AG04450 (cell line): ENCODE measurements around the gene CLDN19. TPM values are rescaled to one million over a fixed set of nuclear protein-coding genes. Genes with fewer than 3 reads are reported as not detected.

Source experiments
- CTCF ChIA-PET: fragments of 300-600, 350-600 bp; formaldehyde crosslinking; extraction: SDS; loops from one replicate; lab custom pipeline; 2022; ENCODE audit warnings: antibody characterized with exemption, inconsistent platforms; lab: Charles Lee
- POLR2A ChIA-PET: fragments of 350-600 bp; formaldehyde crosslinking; extraction: SDS; loops from one replicate; lab custom pipeline; 2021; ENCODE audit warnings: antibody characterized with exemption, inconsistent platforms; lab: Yijun Ruan, JAX
- DNase-seq: peaks from one replicate; pipeline ENCODE4 v3.0.0-alpha.2; 2011; ENCODE audit warnings: low read depth, low spot score
- H3K27ac ChIP-seq: one replicate; pipeline ENCODE4 v1.5.1; 2012; ENCODE audit warnings: low read depth, low read length, control low read depth
- H3K27me3 ChIP-seq: one replicate; pipeline ENCODE4 v1.6.0; 2012; ENCODE audit warnings: low read length; ENCODE audit not compliant: control insufficient read depth, insufficient read depth
- H3K4me3 ChIP-seq: 2 replicates; pipeline ENCODE4 v1.5.1; 2011; ENCODE audit warnings: mild to moderate bottlenecking, low read depth, low read length, control low read depth
- H3K9me3 ChIP-seq: 2 replicates; pipeline ENCODE4 v1.5.1; 2012; ENCODE audit warnings: low read length; ENCODE audit not compliant: control insufficient read depth, insufficient read depth
- polyA plus RNA-seq: library from polyadenylated mRNA; depleted of rRNA; stranded (reverse); fragments of >200 nt; gene quantifications from 2 replicates; pipeline ENCODE4 v1.2.3, GENCODE V29; 2011
- TF ChIP-seq, protein P1 (sequence below): IDR thresholded peaks from 2 replicates; pipeline ENCODE4 v1.5.1; 2011; ENCODE audit warnings: low read depth, low read length, control low read depth, inconsistent platforms

The CLDN19 gene
- polyA plus RNA-seq, 1 experiment, result not detected

DNA sequence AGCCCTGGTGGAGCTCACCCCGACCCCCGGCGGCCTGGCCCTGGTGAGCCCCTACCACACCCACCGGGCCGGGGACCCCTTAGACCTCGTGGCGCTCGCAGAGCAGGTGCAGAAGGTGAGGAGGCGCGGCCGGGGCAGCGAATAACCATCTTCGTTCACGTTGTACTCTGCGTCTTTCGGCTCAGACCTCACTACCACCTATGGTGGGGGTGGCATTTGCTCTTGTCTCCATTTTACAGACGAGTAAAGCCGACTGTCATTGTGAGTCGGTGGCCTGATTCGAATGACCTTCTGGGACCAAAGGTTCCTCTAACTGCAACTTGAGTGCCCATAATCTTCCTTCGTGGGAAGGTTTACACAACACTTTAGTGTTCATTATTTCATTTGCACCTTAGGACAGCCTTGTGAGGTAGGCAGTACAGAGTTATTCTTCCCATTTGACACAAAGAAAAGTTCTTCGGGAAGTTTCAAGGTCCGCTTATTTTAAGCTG is 27.5 kb upstream of the CLDN19 start:
- TF ChIP-seq, protein P1, sequence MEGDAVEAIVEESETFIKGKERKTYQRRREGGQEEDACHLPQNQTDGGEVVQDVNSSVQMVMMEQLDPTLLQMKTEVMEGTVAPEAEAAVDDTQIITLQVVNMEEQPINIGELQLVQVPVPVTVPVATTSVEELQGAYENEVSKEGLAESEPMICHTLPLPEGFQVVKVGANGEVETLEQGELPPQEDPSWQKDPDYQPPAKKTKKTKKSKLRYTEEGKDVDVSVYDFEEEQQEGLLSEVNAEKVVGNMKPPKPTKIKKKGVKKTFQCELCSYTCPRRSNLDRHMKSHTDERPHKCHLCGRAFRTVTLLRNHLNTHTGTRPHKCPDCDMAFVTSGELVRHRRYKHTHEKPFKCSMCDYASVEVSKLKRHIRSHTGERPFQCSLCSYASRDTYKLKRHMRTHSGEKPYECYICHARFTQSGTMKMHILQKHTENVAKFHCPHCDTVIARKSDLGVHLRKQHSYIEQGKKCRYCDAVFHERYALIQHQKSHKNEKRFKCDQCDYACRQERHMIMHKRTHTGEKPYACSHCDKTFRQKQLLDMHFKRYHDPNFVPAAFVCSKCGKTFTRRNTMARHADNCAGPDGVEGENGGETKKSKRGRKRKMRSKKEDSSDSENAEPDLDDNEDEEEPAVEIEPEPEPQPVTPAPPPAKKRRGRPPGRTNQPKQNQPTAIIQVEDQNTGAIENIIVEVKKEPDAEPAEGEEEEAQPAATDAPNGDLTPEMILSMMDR, result no peak
- ChIA-PET CTCF (interaction anchor here (0.8 to 2.2 kb wide), 9 partner anchors 11 to 306 kb away, joined by 3 to 10 read pairs (median 4); partner anchors contain the start of genes ERMAP and SVBP), POLR2A (interaction anchor here (1.0 to 2.4 kb wide), 6 partner anchors 15 to 306 kb away, joined by 3 to 32 read pairs (median 6); partner anchors contain the start of genes YBX1 and ZNF691)

DNA sequence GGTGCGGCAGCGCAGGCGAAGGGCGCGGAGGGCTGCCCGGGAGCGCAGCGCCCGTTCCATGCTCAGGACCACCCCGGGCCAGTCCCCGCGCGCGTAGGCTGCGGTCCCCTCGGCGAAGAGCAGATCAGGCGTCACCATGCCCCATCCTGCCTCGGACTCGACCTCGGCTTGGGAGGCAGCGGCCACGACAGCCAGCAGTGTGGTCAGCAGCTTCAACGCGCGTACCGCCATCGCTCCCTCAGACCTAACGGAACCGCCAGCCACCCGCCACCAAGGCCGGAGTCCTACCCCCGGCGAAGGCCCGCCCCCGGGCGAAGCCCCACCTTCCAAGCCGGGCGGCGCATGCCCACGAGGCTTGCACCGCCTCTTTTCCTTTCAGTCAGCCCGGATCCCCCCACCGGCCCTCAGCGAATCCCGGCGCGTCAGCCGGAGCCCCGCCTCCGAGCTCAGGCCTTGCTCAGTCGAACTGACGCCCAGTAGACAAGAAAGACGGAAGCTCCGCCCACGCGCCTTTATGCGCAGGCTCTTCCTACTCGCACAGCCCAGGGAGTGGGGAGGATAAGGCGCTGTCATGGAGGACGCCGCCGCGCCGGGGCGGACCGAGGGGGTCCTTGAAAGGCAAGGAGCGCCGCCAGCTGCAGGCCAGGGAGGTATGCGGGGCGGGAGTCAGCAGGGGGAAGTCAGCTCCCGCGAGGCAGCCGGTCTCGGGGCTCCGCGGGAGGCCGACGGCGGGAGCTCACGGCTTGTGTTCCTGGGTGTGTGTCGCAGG is 26.9 kb upstream of the CLDN19 start, which contains the start of the genes C1orf50 and P3H1:
Gene C1orf50 (plus strand): TSS at position 509 of the 769 bp plus-strand sequence. CDS start 63 bp downstream, at position 572.
Gene P3H1 (minus strand): TSS at position 288 of the 769 bp plus-strand sequence. CDS start 57 bp downstream, at position 231.
- DNase-seq, result peak; percentile 97
- H3K9me3 ChIP-seq, result peaks cover 2% of the 10 kb centered on the region; the same call in 1 of the 2 replicates
- no peaks in the 10 kb centered on the region for H3K27me3 ChIP-seq
- peak within 1 kb of the TSS; percentile 95 for H3K4me3 ChIP-seq
- TF ChIP-seq, protein P1, result no peak
- ChIA-PET CTCF (interaction anchor here (0.8 to 2.1 kb wide), 13 partner anchors 10 to 593 kb away, joined by 3 to 14 read pairs (median 5); partner anchors contain the start of genes ERMAP, SVBP and YBX1), POLR2A (interaction anchor here (0.8 to 2.4 kb wide), 10 partner anchors 15 to 307 kb away, joined by 3 to 32 read pairs (median 4); partner anchors contain the start of genes YBX1 and ZNF691)
- H3K27ac ChIP-seq, result peak within 1 kb of the TSS; percentile 87

More for the DNA sequence above, 27.5 kb upstream of the CLDN19 start:
- peak overlapping the region; percentile 52 for H3K27ac ChIP-seq
- no peak for DNase-seq
- peak overlapping the region; percentile 94 for H3K4me3 ChIP-seq
- H3K9me3 ChIP-seq, result peaks cover 2% of the 10 kb centered on the region; the same call in 1 of the 2 replicates
- H3K27me3 ChIP-seq, result no peaks in the 10 kb centered on the region

DNA sequence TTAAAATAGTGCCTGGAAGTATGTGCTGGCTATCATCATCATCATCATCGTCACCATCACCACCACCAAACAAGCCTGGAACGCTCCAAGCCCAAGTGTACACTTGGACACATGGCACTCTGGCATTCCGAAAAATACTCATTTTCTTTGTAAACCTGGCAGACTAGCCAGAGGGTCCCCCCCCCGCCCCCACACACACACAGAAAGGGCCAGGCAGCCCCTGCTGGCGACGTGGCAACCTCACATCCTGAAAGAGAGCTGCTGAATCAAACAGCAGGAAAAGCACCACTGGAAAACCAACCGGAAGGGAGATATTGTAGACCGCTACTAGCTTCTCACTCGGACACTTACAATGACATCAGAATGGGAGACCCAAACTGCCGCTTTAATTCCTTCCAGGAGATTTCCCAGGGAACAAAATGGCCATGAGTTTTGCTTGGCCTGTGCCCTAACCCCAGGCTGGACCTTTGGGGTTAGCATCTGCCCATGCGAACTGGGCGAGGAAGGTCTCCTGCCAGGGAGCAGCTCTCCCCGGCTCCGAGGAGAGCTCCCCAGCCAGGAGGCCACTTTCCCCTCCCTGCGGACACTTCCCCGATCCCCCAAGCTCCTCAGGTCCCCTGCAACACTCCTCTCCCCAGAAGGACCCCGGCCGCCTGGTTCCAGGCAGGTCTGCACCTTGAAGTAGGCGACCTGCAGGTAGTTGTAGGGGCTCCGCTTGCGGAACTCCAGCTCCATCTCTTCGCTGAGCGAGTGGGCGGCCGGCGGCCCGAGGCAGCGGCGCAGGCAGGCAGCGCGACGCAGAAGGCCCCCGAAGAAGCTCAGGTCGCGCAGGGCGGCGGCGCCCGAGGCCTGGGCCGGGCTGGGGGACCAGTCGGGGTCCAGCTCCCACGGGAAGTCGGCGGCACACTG is 26.1 kb upstream of the CLDN19 start:
- H3K9me3 ChIP-seq, result peaks cover 2% of the 10 kb centered on the region; the same call in 1 of the 2 replicates
- H3K27me3 ChIP-seq, result no peaks in the 10 kb centered on the region
- peak; percentile 64 for DNase-seq
- CTCF ChIA-PET, result interaction anchor here (0.5 to 2.1 kb wide), 29 partner anchors 9 to 1840 kb away, joined by 3 to 14 read pairs (median 5); partner anchors contain the start of genes ERMAP, SVBP, YBX1 and ZNF691
- TF ChIP-seq, protein P1, result peak; percentile 63
- peak overlapping the region; percentile 87 for H3K27ac ChIP-seq
- POLR2A ChIA-PET, result interaction anchor here (0.6 to 2.4 kb wide), 15 partner anchors 9 to 308 kb away, joined by 3 to 32 read pairs (median 4); partner anchors contain the start of genes YBX1 and ZNF691
- peak overlapping the region; percentile 95 for H3K4me3 ChIP-seq

DNA sequence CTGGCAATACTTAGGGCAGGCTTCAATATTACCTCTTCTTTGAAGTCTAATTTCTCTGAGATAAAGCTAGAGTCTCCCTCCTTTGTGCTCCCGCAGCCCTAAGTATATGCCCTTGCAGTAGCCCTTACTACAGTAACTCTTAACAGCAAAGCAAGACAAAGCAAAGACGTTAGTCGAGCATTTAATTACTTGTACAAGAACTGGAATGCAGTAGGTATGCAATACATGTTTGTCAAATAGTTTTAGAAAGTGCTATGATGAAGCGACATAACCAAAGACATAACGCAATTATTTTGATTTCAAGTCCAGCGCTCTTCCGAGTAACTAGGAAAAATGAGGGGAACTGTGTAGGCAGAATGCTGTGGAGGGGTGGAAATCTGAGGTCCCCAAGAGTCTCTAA is 25.2 kb upstream of the CLDN19 start:
- Histone ChIP-seq H3K4me3 (peak overlapping the region; percentile 95), H3K27me3 (no peaks in the 10 kb centered on the region), H3K27ac (peak overlapping the region; percentile 87), H3K9me3 (peaks cover 2% of the 10 kb centered on the region; the same call in 1 of the 2 replicates)
- POLR2A ChIA-PET, result interaction anchor here (1.1 to 2.4 kb wide), 4 partner anchors 12 to 185 kb away, joined by 4 to 32 read pairs (median 4); partner anchors contain the start of gene YBX1
- DNase-seq, result no peak
- CTCF ChIA-PET, result interaction anchor here (0.5 to 2.1 kb wide), 5 partner anchors 11 to 308 kb away, joined by 3 to 14 read pairs (median 4); partner anchors contain the start of gene YBX1
- TF ChIP-seq, protein P1, result no peak
